Measurements from ENCODE around the gene TARBP2.
A peak's percentile ranks its signal among the peaks of the same experiment; 100 is the strongest.

TARBP2 gene
- 17.1 to 22.8 (median 22.5) reads per million in 3 donors for total RNA-seq

DNA sequence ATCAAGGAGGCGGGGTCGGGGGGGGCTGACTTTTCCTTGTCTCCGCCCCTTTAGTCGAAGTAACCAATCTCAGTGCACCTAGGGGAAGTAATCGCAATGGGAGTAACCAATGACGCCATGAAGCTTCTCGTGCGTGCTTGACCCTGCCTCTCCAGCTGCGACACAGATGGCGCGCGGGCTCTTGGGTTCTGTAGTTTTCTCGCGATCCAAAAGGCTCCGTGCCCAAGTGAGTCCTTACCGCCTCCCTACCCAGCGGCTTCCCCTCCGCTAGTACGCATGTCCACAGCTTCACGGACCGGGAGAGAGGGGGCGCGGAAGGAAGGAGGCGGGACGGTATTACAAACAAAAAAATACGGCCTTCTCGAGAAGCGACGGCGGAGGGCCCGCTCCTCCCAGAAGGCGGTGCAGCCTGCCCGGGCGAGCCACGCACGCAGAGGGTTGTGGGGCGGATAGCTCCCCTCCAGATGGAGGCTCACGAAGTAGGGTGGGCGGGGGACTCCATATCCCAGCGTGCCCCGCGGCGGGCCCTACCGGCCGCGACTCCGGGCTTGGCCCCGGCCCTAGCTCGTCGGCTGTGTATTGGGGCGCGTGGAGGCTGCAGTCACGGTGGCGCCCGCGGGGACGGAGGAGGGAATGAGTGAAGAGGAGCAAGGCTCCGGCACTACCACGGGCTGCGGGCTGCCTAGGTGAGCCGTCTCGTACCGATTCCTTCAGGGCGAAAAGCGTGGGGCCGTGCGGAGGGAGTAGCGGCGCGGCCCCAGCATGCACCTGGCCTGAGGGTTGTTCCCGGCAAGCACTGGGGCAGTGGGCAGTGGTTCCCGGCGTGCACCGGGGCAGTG, at the start of gene TARBP2:
Gene TARBP2, plus strand, starts transcription at position 508 of the 839 bp plus-strand sequence. Its CDS starts 126 bp downstream, at position 634.
- peaks cover 29% of the 10 kb centered on the region for H3K4me1 ChIP-seq (ENCODE audit: control insufficient read depth, insufficient read depth, low read length, poor library complexity, severe bottlenecking)
- H3K36me3 ChIP-seq (ENCODE audit: control insufficient read depth, insufficient read depth, low read length) = peaks cover 10% of the 10 kb centered on the region
- H3K4me3 ChIP-seq (ENCODE audit: insufficient read depth, low read depth, low read length, poor library complexity, severe bottlenecking) = peak within 1 kb of the TSS; percentile 66
- H3K27me3 ChIP-seq (replicated peaks; ENCODE audit: control insufficient read depth, insufficient read depth, low read length, poor library complexity, severe bottlenecking) = no peaks in the 10 kb centered on the region
- H3K27ac ChIP-seq (ENCODE audit: insufficient read depth, low read length, poor library complexity, severe bottlenecking) = peak within 1 kb of the TSS; percentile 91
- no peaks in the 10 kb centered on the region for H3K9me3 ChIP-seq (ENCODE audit: control insufficient read depth, low read length)
- DNase-seq = peak; percentile 96 to 98 (median 98)

DNA sequence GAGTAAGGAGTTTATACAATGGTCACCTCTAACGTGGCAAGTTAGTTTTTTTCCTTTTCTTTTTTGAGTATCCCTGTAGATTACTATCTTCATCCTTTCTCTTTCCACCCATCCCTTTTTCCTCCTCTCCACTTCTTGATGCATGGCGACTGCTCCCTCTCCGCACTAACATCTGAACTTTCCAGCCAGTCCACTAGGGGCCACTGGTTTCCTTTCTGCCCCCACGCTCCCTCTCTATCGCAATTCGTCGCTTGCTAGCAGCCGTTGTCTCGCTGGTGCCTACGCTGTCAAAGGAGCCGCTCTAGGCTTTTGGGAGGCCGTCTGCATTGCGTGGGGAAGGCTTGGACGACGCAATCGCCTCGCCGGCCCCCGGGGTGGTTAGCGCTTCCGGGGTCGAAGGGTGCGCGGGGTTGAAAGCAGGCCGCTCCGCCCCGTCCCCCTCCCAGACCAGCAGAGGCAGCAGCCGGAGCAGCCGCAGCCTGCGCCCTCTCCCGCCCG, 49.4 kb upstream of the TARBP2 start, which contains the start of gene PCBP2:
Gene PCBP2, plus strand, starts transcription at position 442 of the 498 bp plus-strand sequence. CDS start 2,699 bp downstream, outside the sequence.
- peaks cover 32% of the 10 kb centered on the region for H3K36me3 ChIP-seq (ENCODE audit: control insufficient read depth, insufficient read depth, low read length)
- peak; percentile 95 to 96 (median 96) for DNase-seq
- H3K9me3 ChIP-seq (ENCODE audit: control insufficient read depth, low read length) = no peaks in the 10 kb centered on the region
- peak within 1 kb of the TSS; percentile 89 for H3K27ac ChIP-seq (ENCODE audit: insufficient read depth, low read length, poor library complexity, severe bottlenecking)
- H3K4me1 ChIP-seq (ENCODE audit: control insufficient read depth, insufficient read depth, low read length, poor library complexity, severe bottlenecking) = peaks cover 9% of the 10 kb centered on the region
- H3K27me3 ChIP-seq (replicated peaks; ENCODE audit: control insufficient read depth, insufficient read depth, low read length, poor library complexity, severe bottlenecking) = no peaks in the 10 kb centered on the region
- H3K4me3 ChIP-seq (ENCODE audit: insufficient read depth, low read depth, low read length, poor library complexity, severe bottlenecking) = peak within 1 kb of the TSS; percentile 74

- peaks cover 9% of the 10 kb centered on the region for H3K4me1 ChIP-seq (ENCODE audit: control insufficient read depth, insufficient read depth, low read length, poor library complexity, severe bottlenecking)
- peak overlapping the region; percentile 74 for H3K4me3 ChIP-seq (ENCODE audit: insufficient read depth, low read depth, low read length, poor library complexity, severe bottlenecking)
- H3K27ac ChIP-seq (ENCODE audit: insufficient read depth, low read length, poor library complexity, severe bottlenecking) = peak overlapping the region; percentile 89
- H3K36me3 ChIP-seq (ENCODE audit: control insufficient read depth, insufficient read depth, low read length) = peaks cover 39% of the 10 kb centered on the region
- H3K27me3 ChIP-seq (replicated peaks; ENCODE audit: control insufficient read depth, insufficient read depth, low read length, poor library complexity, severe bottlenecking) = no peaks in the 10 kb centered on the region
- H3K9me3 ChIP-seq (ENCODE audit: control insufficient read depth, low read length) = no peaks in the 10 kb centered on the region
- peak; percentile 63 to 71 (median 70) for DNase-seq
Measured at GRCh38 chr12:53452159-53453077, 48.7 kb upstream of the TARBP2 start.

- Histone ChIP-seq H3K9me3 (ENCODE audit: control insufficient read depth, low read length) (no peaks in the 10 kb centered on the region), H3K36me3 (ENCODE audit: control insufficient read depth, insufficient read depth, low read length) (peaks cover 49% of the 10 kb centered on the region), H3K27ac (ENCODE audit: insufficient read depth, low read length, poor library complexity, severe bottlenecking) (peak overlapping the region; percentile 89), H3K4me3 (ENCODE audit: insufficient read depth, low read depth, low read length, poor library complexity, severe bottlenecking) (no peak overlapping the region), H3K27me3 (replicated peaks; ENCODE audit: control insufficient read depth, insufficient read depth, low read length, poor library complexity, severe bottlenecking) (no peaks in the 10 kb centered on the region), H3K4me1 (ENCODE audit: control insufficient read depth, insufficient read depth, low read length, poor library complexity, severe bottlenecking) (peaks cover 9% of the 10 kb centered on the region)
- no peak for DNase-seq
Measured at GRCh38 chr12:53453953-53454640, 47.0 kb upstream of the TARBP2 start.

- no peak overlapping the region for H3K4me3 ChIP-seq (ENCODE audit: insufficient read depth, low read depth, low read length, poor library complexity, severe bottlenecking)
- peaks cover 55% of the 10 kb centered on the region for H3K36me3 ChIP-seq (ENCODE audit: control insufficient read depth, insufficient read depth, low read length)
- no peak overlapping the region for H3K27ac ChIP-seq (ENCODE audit: insufficient read depth, low read length, poor library complexity, severe bottlenecking)
- H3K4me1 ChIP-seq (ENCODE audit: control insufficient read depth, insufficient read depth, low read length, poor library complexity, severe bottlenecking) = peaks cover 9% of the 10 kb centered on the region
- no peaks in the 10 kb centered on the region for H3K27me3 ChIP-seq (replicated peaks; ENCODE audit: control insufficient read depth, insufficient read depth, low read length, poor library complexity, severe bottlenecking)
- no peak for DNase-seq
- H3K9me3 ChIP-seq (ENCODE audit: control insufficient read depth, low read length) = no peaks in the 10 kb centered on the region
Measured at GRCh38 chr12:53454707-53455106, 46.4 kb upstream of the TARBP2 start.

DNA sequence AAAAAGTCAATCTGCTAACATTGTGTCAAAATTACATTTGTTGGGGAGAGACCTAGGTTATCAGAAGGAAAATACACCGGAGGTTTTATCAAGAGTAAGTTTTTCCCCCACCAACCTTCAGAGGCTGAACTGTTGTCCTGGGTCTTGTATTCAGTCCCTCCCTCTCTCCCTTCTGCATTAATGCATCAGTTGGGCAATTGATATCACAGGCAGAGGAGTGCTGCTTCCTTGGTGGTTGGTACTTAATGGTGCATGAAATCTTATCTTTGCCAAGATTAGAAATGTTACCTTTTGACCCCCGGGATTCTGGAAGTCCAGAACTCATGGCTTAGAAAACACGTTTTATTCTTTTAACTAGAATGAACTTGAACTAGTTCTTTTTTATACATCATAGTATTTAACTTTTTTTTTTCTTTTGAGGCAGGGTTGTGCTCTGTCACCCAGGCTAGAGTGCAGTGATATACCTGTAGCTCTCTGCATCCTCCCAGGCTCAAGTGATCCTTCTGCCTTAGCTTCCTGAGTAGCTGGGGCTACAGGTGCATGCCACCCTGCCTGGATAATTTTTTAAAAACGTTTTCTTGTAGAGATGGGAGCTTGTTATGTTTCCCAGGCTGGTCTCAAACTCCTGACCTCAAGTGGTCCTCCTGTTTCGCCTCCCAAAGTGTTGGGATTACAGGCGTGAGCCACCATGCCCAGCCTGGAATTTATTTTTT, 44.3 kb upstream of the TARBP2 start:
- no peak overlapping the region for H3K27ac ChIP-seq (ENCODE audit: insufficient read depth, low read length, poor library complexity, severe bottlenecking)
- H3K4me1 ChIP-seq (ENCODE audit: control insufficient read depth, insufficient read depth, low read length, poor library complexity, severe bottlenecking) = peaks cover 9% of the 10 kb centered on the region
- H3K9me3 ChIP-seq (ENCODE audit: control insufficient read depth, low read length) = no peaks in the 10 kb centered on the region
- no peak overlapping the region for H3K4me3 ChIP-seq (ENCODE audit: insufficient read depth, low read depth, low read length, poor library complexity, severe bottlenecking)
- H3K27me3 ChIP-seq (replicated peaks; ENCODE audit: control insufficient read depth, insufficient read depth, low read length, poor library complexity, severe bottlenecking) = no peaks in the 10 kb centered on the region
- peaks cover 76% of the 10 kb centered on the region for H3K36me3 ChIP-seq (ENCODE audit: control insufficient read depth, insufficient read depth, low read length)
- DNase-seq = no peak

GRCh38 chr12:53459097-53459496, 42.0 kb upstream of the TARBP2 start:
- no peak overlapping the region for H3K4me3 ChIP-seq (ENCODE audit: insufficient read depth, low read depth, low read length, poor library complexity, severe bottlenecking)
- no peak overlapping the region for H3K27ac ChIP-seq (ENCODE audit: insufficient read depth, low read length, poor library complexity, severe bottlenecking)
- H3K27me3 ChIP-seq (replicated peaks; ENCODE audit: control insufficient read depth, insufficient read depth, low read length, poor library complexity, severe bottlenecking) = no peaks in the 10 kb centered on the region
- no peaks in the 10 kb centered on the region for H3K4me1 ChIP-seq (ENCODE audit: control insufficient read depth, insufficient read depth, low read length, poor library complexity, severe bottlenecking)
- H3K9me3 ChIP-seq (ENCODE audit: control insufficient read depth, low read length) = no peaks in the 10 kb centered on the region
- DNase-seq = no peak
- peaks cover 99% of the 10 kb centered on the region for H3K36me3 ChIP-seq (ENCODE audit: control insufficient read depth, insufficient read depth, low read length)

DNA sequence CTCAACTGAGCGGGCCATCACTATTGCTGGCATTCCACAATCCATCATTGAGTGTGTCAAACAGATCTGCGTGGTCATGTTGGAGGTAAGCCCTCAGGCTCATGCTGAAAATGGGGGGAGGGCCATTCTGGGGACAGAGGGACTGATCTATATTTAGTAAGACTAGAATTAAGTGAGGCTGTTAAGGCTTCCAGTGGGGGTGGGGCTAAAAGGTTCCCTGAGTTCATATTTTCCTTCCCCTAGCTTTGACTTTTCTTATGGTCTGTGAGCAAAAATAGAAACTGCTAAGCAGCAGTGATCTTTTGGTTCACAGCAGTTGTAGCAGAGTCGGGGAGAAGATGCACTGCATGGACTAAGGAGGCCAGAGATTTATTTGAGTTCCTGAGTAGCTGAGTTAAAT, 40.0 kb upstream of the TARBP2 start:
- no peak overlapping the region for H3K27ac ChIP-seq (ENCODE audit: insufficient read depth, low read length, poor library complexity, severe bottlenecking)
- peaks cover 99% of the 10 kb centered on the region for H3K36me3 ChIP-seq (ENCODE audit: control insufficient read depth, insufficient read depth, low read length)
- no peaks in the 10 kb centered on the region for H3K27me3 ChIP-seq (replicated peaks; ENCODE audit: control insufficient read depth, insufficient read depth, low read length, poor library complexity, severe bottlenecking)
- H3K4me3 ChIP-seq (ENCODE audit: insufficient read depth, low read depth, low read length, poor library complexity, severe bottlenecking) = no peak overlapping the region
- H3K4me1 ChIP-seq (ENCODE audit: control insufficient read depth, insufficient read depth, low read length, poor library complexity, severe bottlenecking) = no peaks in the 10 kb centered on the region
- H3K9me3 ChIP-seq (ENCODE audit: control insufficient read depth, low read length) = no peaks in the 10 kb centered on the region
- DNase-seq = no peak

DNA sequence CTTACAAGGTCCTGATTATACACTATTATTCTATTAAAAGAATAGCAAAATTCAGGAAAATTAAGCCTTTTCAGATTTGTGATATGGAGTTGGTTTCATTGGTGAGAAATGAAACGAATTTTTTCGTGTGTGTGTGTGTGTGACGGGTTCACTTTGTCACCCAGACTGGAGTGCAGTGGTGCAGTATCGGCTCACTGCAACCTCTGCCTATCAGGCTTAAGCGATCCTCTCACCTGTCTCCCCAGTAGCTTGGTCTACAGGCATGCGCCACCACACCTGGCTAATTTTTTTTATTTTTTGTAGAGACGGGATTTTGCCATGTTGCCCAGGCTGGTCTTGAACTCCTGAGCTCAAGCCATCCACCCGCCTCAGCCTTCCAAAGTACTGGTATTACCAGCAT, 39.5 kb upstream of the TARBP2 start:
- Histone ChIP-seq H3K36me3 (ENCODE audit: control insufficient read depth, insufficient read depth, low read length) (peaks cover 99% of the 10 kb centered on the region), H3K4me1 (ENCODE audit: control insufficient read depth, insufficient read depth, low read length, poor library complexity, severe bottlenecking) (no peaks in the 10 kb centered on the region)
- no peak for DNase-seq

More for the DNA sequence above, 39.5 kb upstream of the TARBP2 start:
- Histone ChIP-seq H3K9me3 (ENCODE audit: control insufficient read depth, low read length) (no peaks in the 10 kb centered on the region), H3K27ac (ENCODE audit: insufficient read depth, low read length, poor library complexity, severe bottlenecking) (no peak overlapping the region), H3K27me3 (replicated peaks; ENCODE audit: control insufficient read depth, insufficient read depth, low read length, poor library complexity, severe bottlenecking) (no peaks in the 10 kb centered on the region), H3K4me3 (ENCODE audit: insufficient read depth, low read depth, low read length, poor library complexity, severe bottlenecking) (no peak overlapping the region)
